HG03521 (cell line): ENCODE measurements around the gene AP1B1.

ENCODE experiments used
- ATAC-seq: cut with Tn5 transposase; IDR thresholded peaks from one replicate; pipeline ENCODE4 v1.9.1; 2021; ENCODE audit warnings: mild to moderate bottlenecking, moderate library complexity; ENCODE audit not compliant: unreplicated experiment

Gene AP1B1

GRCh38 chr22:29334148-29334547, 54.2 kb downstream of the AP1B1 start:
- ATAC-seq = no peak

- ATAC-seq = no peak
Measured at GRCh38 chr22:29332886-29333496, 55.4 kb downstream of the AP1B1 start.

- no peak for ATAC-seq
Measured at GRCh38 chr22:29331658-29332300, 56.6 kb downstream of the AP1B1 start.

- ATAC-seq = no peak
Measured at GRCh38 chr22:29331213-29331612, 57.2 kb downstream of the AP1B1 start.

GRCh38 chr22:29330753-29331152, 57.6 kb downstream of the AP1B1 start:
- no peak for ATAC-seq

- ATAC-seq = no peak
Measured at GRCh38 chr22:29330291-29330690, 58.1 kb downstream of the AP1B1 start.

GRCh38 chr22:29329581-29329980, 58.8 kb downstream of the AP1B1 start:
- no peak for ATAC-seq

GRCh38 chr22:29328566-29329500, 59.5 kb downstream of the AP1B1 start:
- ATAC-seq = no peak

GRCh38 chr22:29328055-29328454, 60.3 kb downstream of the AP1B1 start:
- no peak for ATAC-seq

GRCh38 chr22:29327089-29327764, 61.1 kb downstream of the AP1B1 start:
- no peak for ATAC-seq

- ATAC-seq = no peak
Measured at GRCh38 chr22:29326481-29326880, 61.9 kb downstream of the AP1B1 start.

GRCh38 chr22:29325785-29326315, 62.5 kb downstream of the AP1B1 start:
- no peak for ATAC-seq

- ATAC-seq = no peak
Measured at GRCh38 chr22:29325356-29325755, 63.0 kb downstream of the AP1B1 start.

- ATAC-seq = no peak
Measured at GRCh38 chr22:29323641-29324040, 64.7 kb downstream of the AP1B1 start.

GRCh38 chr22:29320546-29320945, 67.8 kb downstream of the AP1B1 start:
- no peak for ATAC-seq

- ATAC-seq = no peak
Measured at GRCh38 chr22:29319072-29319471, 69.3 kb downstream of the AP1B1 start.

- ATAC-seq = no peak
Measured at GRCh38 chr22:29317827-29318454, 70.4 kb downstream of the AP1B1 start.

GRCh38 chr22:29316141-29316828, 72.1 kb downstream of the AP1B1 start:
- no peak for ATAC-seq

GRCh38 chr22:29315286-29316140, 72.9 kb downstream of the AP1B1 start, which contains the start of gene RASL10A:
Gene RASL10A, minus strand, starts transcription at chr22:29315697. Its CDS starts 451 bp downstream, at chr22:29315246.
- no peak for ATAC-seq
